HCT116 (cell line): ENCODE data around the gene PARM1. TPM values are rescaled to one million over a fixed set of nuclear protein-coding genes. Genes with fewer than 3 reads are reported as not detected.

Experiments
- ATAC-seq: fragments of 200-7000 bp; cut with Tn5 transposase; 2 replicates; pipeline ENCODE4 v1.9.1; 2020; ENCODE audit warnings: mild to moderate bottlenecking, moderate library complexity
- BruUV-seq: library from RNA; stranded (reverse); fragments of 400-500 nt; replicated peaks from 2 replicates; lab custom pipeline; 2021; lab: Mats Ljungman, UMichigan
- CTCF ChIA-PET: fragments of 300-600 bp; sonication (Branson Sonifier 250); formaldehyde crosslinking; loops from one replicate; lab custom pipeline; 2021; ENCODE audit warnings: antibody characterized with exemption; lab: Charles Lee
- POLR2A ChIA-PET: fragments of 300-600, 350-600 bp; sonication (Branson Sonifier 250); formaldehyde crosslinking; loops from one replicate; lab custom pipeline; 2021; ENCODE audit warnings: antibody characterized with exemption; lab: Charles Lee
- RAD21 ChIA-PET, 2 experiments: fragments of 300-600 bp; sonication (Branson Sonifier 250); formaldehyde crosslinking; loops; one replicate each; lab custom pipeline; 2023; ENCODE audit warnings: low total read pairs in 2 of 2; ENCODE audit not compliant: uncharacterized antibody in 2 of 2, unreplicated experiment in 2 of 2, low non-redundant PET in 1 of 2; lab: Charles Lee
- DNase-seq: peaks from one replicate; pipeline ENCODE4 v3.0.0-alpha.2; 2010; ENCODE audit warnings: low read depth, low spot score
- H2AFZ ChIP-seq: fragments of 200-600 bp; shearing (Covaris generic), sonication (generic); 2 replicates; pipeline ENCODE4 v1.6.1; 2017; ENCODE audit warnings: low read depth, mixed run types, mixed read lengths, antibody characterized with exemption, low read length; ENCODE audit not compliant: poor library complexity, severe bottlenecking
- H3K27ac ChIP-seq: 2 replicates; pipeline ENCODE4 v1.5.1; 2012; ENCODE audit warnings: low read depth, low read length
- H3K27me3 ChIP-seq: fragments of 200-600 bp; sonication (generic); 2 replicates; pipeline ENCODE4 v1.6.1; 2016; ENCODE audit warnings: mixed run types, low read length, mixed read lengths; ENCODE audit not compliant: insufficient read depth
- H3K36me3 ChIP-seq, 2 experiments: fragments of 200-500 bp in 1 of 2; fragments of 200-600 bp in 1 of 2; sonication (Bioruptor generic) in 1 of 2; sonication (generic) in 1 of 2; 2 replicates each; pipeline versions ENCODE4 v1.5.1 to v1.6.1; 2014 to 2016; ENCODE audit warnings: low read length in 2 of 2, inconsistent platforms in 1 of 2, mixed read lengths in 1 of 2, mixed run types in 1 of 2; ENCODE audit not compliant: insufficient read depth in 2 of 2, control insufficient read depth in 1 of 2
- H3K4me1 ChIP-seq, 2 experiments: fragments of 200-600 bp in 1 of 2; sonication (generic) in 1 of 2; 2 replicates each; pipeline versions ENCODE4 v1.5.1 to v1.6.1; 2012 to 2017; ENCODE audit warnings: low read length in 2 of 2, inconsistent platforms in 1 of 2, mild to moderate bottlenecking in 1 of 2, mixed read lengths in 1 of 2, mixed run types in 1 of 2, moderate library complexity in 1 of 2; ENCODE audit not compliant: insufficient read depth in 2 of 2, control insufficient read depth in 1 of 2
- H3K4me2 ChIP-seq: fragments of 200-600 bp; sonication (generic); 2 replicates; pipeline ENCODE4 v1.6.1; 2017; ENCODE audit warnings: mixed run types, low read length, mixed read lengths
- H3K4me3 ChIP-seq, 2 experiments: fragments of 200-600 bp in 1 of 2; sonication (generic) in 1 of 2; replicated peaks in 1 of 2; 2 replicates each; pipeline ENCODE4 v1.5.1; 2011 to 2016; ENCODE audit warnings: low read length in 2 of 2, control low read depth in 1 of 2, low read depth in 1 of 2, mild to moderate bottlenecking in 1 of 2, mixed read lengths in 1 of 2, mixed run types in 1 of 2
- H3K79me2 ChIP-seq: fragments of 200-600 bp; sonication (generic); 2 replicates; pipeline ENCODE4 v1.6.1; 2017; ENCODE audit warnings: mild to moderate bottlenecking, mixed run types, low read length, moderate library complexity, mixed read lengths; ENCODE audit not compliant: insufficient read depth
- H3K9ac ChIP-seq: fragments of 200-600 bp; sonication (generic); 2 replicates; pipeline ENCODE4 v1.6.1; 2016; ENCODE audit warnings: low read length, mixed read lengths
- H3K9me2 ChIP-seq: fragments of 200-600 bp; sonication (generic), shearing (Covaris generic); 2 replicates; pipeline ENCODE4 v1.6.1; 2017; ENCODE audit warnings: mixed run types, mild to moderate bottlenecking, moderate library complexity; ENCODE audit not compliant: insufficient read depth
- H3K9me3 ChIP-seq, 2 experiments: fragments of 200-500 bp in 1 of 2; fragments of 200-600 bp in 1 of 2; sonication (Bioruptor generic) in 1 of 2; sonication (generic) in 1 of 2; 2 replicates each; pipeline ENCODE4 v1.6.1; 2014 to 2017; ENCODE audit warnings: low read length in 2 of 2, mixed read lengths in 2 of 2, inconsistent platforms in 1 of 2, low read depth in 1 of 2, mild to moderate bottlenecking in 1 of 2, mixed run types in 1 of 2, moderate library complexity in 1 of 2; ENCODE audit not compliant: control insufficient read depth in 1 of 2, insufficient read depth in 1 of 2
- H4K20me1 ChIP-seq: fragments of 200-600 bp; sonication (generic), shearing (Covaris generic); 2 replicates; pipeline ENCODE4 v1.6.1; 2017; ENCODE audit warnings: mixed run types, mild to moderate bottlenecking, moderate library complexity; ENCODE audit not compliant: insufficient read depth
- CBX3 ChIP-seq: IDR thresholded peaks from 2 replicates; pipeline ENCODE4 v1.6.1; 2012; ENCODE audit warnings: low read depth
- CEBPB ChIP-seq: IDR thresholded peaks from 2 replicates; pipeline ENCODE4 v1.6.1; 2012; ENCODE audit warnings: low read depth
- EGR1 ChIP-seq: IDR thresholded peaks from 2 replicates; pipeline ENCODE4 v1.6.1; 2012; ENCODE audit warnings: low read depth
- EZH2 ChIP-seq: fragments of 200-600 bp; sonication (generic); IDR thresholded peaks from 2 replicates; pipeline ENCODE4 v1.6.1; 2017; ENCODE audit warnings: antibody characterized with exemption, mixed run types
- EZH2phosphoT487 ChIP-seq: fragments of 200-600 bp; IDR thresholded peaks from 2 replicates; pipeline ENCODE4 v1.6.1; 2018; ENCODE audit warnings: antibody characterized with exemption, borderline replicate concordance
- MAX ChIP-seq: IDR thresholded peaks from 2 replicates; pipeline ENCODE4 v1.6.1; 2012
- POLR2A ChIP-seq: IDR thresholded peaks from 2 replicates; pipeline ENCODE4 v1.7.0; 2011; ENCODE audit warnings: borderline replicate concordance; ENCODE audit not compliant: insufficient read depth, insufficient read length; ENCODE audit errors: extremely low read depth
- REST ChIP-seq: IDR thresholded peaks from 2 replicates; pipeline ENCODE4 v1.6.1; 2012; ENCODE audit warnings: low read depth
- SRF ChIP-seq: IDR thresholded peaks from 2 replicates; pipeline ENCODE4 v1.6.1; 2012; ENCODE audit warnings: low read depth
- TCF7L2 ChIP-seq: IDR thresholded peaks from 2 replicates; pipeline ENCODE4 v1.7.0; 2011; ENCODE audit warnings: borderline replicate concordance, inconsistent platforms; ENCODE audit not compliant: insufficient read depth, insufficient read length; ENCODE audit errors: extremely low read depth
- ZBTB33 ChIP-seq: IDR thresholded peaks from 2 replicates; pipeline ENCODE4 v1.6.1; 2011; ENCODE audit warnings: mild to moderate bottlenecking, low read length, moderate library complexity; ENCODE audit not compliant: insufficient replicate concordance; ENCODE audit errors: extremely low read depth
- intact Hi-C: fragments of 100-400 bp; cut with micrococcal nuclease; formaldehyde crosslinking; loops from 2 replicates; pipeline ENCODE4 v1.10.0; 2022
- total RNA-seq: library from RNA; stranded (reverse); gene quantifications from one replicate; pipeline ENCODE4 v1.2.1, GENCODE V29; 2021; ENCODE audit not compliant: unreplicated experiment
- TF ChIP-seq, protein P1 (sequence below): IDR thresholded peaks from 2 replicates; pipeline ENCODE4 v1.6.1; 2012
- TF ChIP-seq, protein P2 (sequence below), 3 experiments: fragments of 200-600 bp in 1 of 3; sonication (generic) in 1 of 3; IDR thresholded peaks in 2 of 3; conservative IDR thresholded peaks in 1 of 3; 2 replicates each; pipeline ENCODE4 v1.5.1; 2012 to 2017; ENCODE audit warnings: low read depth in 2 of 3, low read length in 2 of 3, antibody characterized with exemption in 1 of 3, borderline replicate concordance in 1 of 3, control low read depth in 1 of 3, mild to moderate bottlenecking in 1 of 3, mixed read lengths in 1 of 3, mixed run types in 1 of 3, moderate library complexity in 1 of 3; ENCODE audit not compliant: insufficient read depth in 1 of 3

PARM1 gene
- total RNA-seq, 1 experiment from 2014 or later, result 11.7 TPM

GRCh38 chr4:75034523-75034922 is 101.6 kb downstream of the PARM1 start:
- Histone ChIP-seq H3K4me2 (no peak overlapping the region), H3K36me3 (no peaks in the 10 kb centered on the region), H3K4me1 (no peaks in the 10 kb centered on the region), H2AFZ (no peak overlapping the region), H4K20me1 (no peaks in the 10 kb centered on the region), H3K9me2 (no peaks in the 10 kb centered on the region), H3K27me3 (no peaks in the 10 kb centered on the region), H3K27ac (no peak overlapping the region), H3K9ac (no peak overlapping the region), H3K4me3 (no peak overlapping the region), H3K9me3 (no peaks in the 10 kb centered on the region), H3K79me2 (no peaks in the 10 kb centered on the region)
- intact Hi-C loops, result no loop called here
- DNase-seq (no peak), ATAC-seq (no peak)
- ChIA-PET CTCF (no interaction called here), POLR2A (no interaction called here), RAD21 (no interaction called here)
- BruUV-seq, result no TSS peak
- TF ChIP-seq REST (no peak), CEBPB (no peak), MAX (no peak), POLR2A (no peak), TCF7L2 (no peak), EZH2phosphoT487 (no peak), CBX3 (no peak), EGR1 (no peak), SRF (no peak), EZH2 (no peak), ZBTB33 (no peak)
- TF ChIP-seq, protein P1, sequence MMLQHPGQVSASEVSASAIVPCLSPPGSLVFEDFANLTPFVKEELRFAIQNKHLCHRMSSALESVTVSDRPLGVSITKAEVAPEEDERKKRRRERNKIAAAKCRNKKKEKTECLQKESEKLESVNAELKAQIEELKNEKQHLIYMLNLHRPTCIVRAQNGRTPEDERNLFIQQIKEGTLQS, result no peak
- TF ChIP-seq, protein P2, sequence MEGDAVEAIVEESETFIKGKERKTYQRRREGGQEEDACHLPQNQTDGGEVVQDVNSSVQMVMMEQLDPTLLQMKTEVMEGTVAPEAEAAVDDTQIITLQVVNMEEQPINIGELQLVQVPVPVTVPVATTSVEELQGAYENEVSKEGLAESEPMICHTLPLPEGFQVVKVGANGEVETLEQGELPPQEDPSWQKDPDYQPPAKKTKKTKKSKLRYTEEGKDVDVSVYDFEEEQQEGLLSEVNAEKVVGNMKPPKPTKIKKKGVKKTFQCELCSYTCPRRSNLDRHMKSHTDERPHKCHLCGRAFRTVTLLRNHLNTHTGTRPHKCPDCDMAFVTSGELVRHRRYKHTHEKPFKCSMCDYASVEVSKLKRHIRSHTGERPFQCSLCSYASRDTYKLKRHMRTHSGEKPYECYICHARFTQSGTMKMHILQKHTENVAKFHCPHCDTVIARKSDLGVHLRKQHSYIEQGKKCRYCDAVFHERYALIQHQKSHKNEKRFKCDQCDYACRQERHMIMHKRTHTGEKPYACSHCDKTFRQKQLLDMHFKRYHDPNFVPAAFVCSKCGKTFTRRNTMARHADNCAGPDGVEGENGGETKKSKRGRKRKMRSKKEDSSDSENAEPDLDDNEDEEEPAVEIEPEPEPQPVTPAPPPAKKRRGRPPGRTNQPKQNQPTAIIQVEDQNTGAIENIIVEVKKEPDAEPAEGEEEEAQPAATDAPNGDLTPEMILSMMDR (IDR thresholded peaks at IDR 0.05 in 2 of 3, conservative IDR thresholded peaks at IDR 0.05 in 1 of 3; ENCODE audit: borderline replicate concordance in 1 of 3, insufficient read depth in 1 of 3, low read depth in 2 of 3, low read length in 2 of 3), result no peak
